Measurements from ENCODE around the gene ZC3H8. TPM values are rescaled to one million over a fixed set of nuclear protein-coding genes. Genes with fewer than 3 reads are reported as not detected.

ZC3H8 gene
- total and polyA plus RNA-seq, 11 donors: 5.1 to 12.2 (median 7.8) TPM

DNA sequence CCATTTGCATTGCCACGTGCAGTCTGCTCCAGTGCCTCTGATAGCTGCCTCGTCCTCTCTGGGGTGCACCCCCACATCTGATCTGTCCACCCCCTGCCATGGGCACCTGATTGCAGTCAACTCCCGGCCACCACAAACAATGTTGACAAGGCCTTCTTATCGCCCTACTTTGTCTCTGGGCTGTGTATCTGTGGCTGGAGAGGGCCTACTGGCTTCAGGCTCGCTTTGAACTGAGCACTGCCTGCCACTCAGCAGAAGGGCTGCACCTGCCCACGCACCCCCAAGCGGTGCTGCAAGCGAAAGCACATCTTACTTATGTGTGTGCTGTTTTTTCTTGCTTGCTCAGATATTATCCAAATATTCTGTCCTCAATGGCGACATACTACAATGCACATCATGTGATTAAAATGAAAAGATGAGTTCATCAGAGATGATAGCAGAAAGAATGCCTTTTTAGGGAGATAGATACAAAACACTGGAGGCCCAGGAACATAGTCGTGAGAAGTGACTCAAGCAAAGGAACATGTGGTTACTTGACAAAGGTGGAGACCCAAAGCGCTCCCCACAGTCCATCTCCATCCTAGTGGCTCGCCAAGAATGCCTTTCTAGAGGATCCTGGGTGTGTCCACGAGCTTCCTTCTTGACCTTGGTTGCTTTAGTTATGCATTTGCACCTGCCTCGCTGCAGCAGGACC, 87.9 kb downstream of the ZC3H8 start:
- Histone ChIP-seq H3K27me3 (no peaks in the 10 kb centered on the region), H3K4me3 (no peak overlapping the region), H3K27ac (no peak overlapping the region), H3K36me3 (no peaks in the 10 kb centered on the region), H3K4me1 (no peaks in the 10 kb centered on the region), H3K9me3 (no peaks in the 10 kb centered on the region)
- no peak for DNase-seq
- intact Hi-C loops (cut with DNase I): no loop called here
- WGBS, 4 donors: 75 to 85% (median 79%) methylated on average over 13 to 14 of the region's 14 CpGs
- TF ChIP-seq POLR2A (IDR thresholded peaks at IDR 0.05): no peak
- TF ChIP-seq, protein P1, sequence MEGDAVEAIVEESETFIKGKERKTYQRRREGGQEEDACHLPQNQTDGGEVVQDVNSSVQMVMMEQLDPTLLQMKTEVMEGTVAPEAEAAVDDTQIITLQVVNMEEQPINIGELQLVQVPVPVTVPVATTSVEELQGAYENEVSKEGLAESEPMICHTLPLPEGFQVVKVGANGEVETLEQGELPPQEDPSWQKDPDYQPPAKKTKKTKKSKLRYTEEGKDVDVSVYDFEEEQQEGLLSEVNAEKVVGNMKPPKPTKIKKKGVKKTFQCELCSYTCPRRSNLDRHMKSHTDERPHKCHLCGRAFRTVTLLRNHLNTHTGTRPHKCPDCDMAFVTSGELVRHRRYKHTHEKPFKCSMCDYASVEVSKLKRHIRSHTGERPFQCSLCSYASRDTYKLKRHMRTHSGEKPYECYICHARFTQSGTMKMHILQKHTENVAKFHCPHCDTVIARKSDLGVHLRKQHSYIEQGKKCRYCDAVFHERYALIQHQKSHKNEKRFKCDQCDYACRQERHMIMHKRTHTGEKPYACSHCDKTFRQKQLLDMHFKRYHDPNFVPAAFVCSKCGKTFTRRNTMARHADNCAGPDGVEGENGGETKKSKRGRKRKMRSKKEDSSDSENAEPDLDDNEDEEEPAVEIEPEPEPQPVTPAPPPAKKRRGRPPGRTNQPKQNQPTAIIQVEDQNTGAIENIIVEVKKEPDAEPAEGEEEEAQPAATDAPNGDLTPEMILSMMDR (IDR thresholded peaks at IDR 0.05): no peak
- ATAC-seq: no peak

DNA sequence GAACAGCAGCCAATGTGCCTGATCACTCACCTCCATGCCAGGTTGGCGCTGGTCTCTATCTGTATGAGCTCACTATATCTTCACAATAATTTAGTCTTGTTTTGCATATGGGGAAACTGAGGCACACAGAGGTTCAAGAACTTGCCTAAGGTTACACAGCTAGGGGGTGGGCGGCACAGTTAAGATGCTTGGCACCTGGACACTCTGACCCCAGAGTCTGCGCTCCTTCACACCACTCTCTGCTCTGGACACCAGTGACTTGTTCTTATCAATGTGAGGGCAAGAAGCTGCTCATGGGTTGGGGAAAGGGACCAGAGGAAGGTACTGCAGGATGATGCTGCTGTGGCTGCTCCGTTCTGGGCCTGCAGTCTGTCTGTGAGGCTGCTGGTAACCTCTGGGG, 89.5 kb downstream of the ZC3H8 start:
- 92 to 96% (median 96%) methylated on average over 3 to 4 of the region's 4 CpGs for WGBS, 4 donors
- Histone ChIP-seq H3K9me3 (no peaks in the 10 kb centered on the region), H3K27ac (no peak overlapping the region), H3K4me3 (no peak overlapping the region), H3K36me3 (no peaks in the 10 kb centered on the region), H3K4me1 (no peaks in the 10 kb centered on the region), H3K27me3 (no peaks in the 10 kb centered on the region)
- intact Hi-C loops (cut with DNase I): no loop called here
- no peak for DNase-seq
- TF ChIP-seq, protein P1 (IDR thresholded peaks at IDR 0.05): no peak
- ATAC-seq: no peak

DNA sequence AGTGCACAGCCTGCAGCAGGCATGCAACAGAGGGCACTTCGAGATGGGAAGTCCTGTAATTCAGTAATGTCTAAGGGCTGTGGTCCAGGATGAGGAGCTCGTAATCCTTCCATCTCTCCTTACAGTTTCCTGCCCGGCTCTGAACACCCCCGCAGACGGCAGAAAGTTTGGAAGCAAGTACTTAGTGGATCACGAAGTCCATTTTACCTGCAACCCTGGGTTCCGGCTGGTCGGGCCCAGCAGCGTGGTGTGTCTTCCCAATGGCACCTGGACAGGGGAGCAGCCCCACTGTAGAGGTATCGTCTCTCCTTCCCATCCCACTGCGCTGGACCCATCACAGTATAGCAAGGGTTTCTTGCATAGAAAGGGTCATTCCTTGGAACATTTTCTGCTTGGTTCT, 90.0 kb downstream of the ZC3H8 start:
- Histone ChIP-seq H3K27me3 (no peaks in the 10 kb centered on the region), H3K4me3 (no peak overlapping the region), H3K27ac (no peak overlapping the region), H3K9me3 (no peaks in the 10 kb centered on the region), H3K4me1 (no peaks in the 10 kb centered on the region), H3K36me3 (no peaks in the 10 kb centered on the region)
- TF ChIP-seq POLR2A (IDR thresholded peaks at IDR 0.05): no peak
- TF ChIP-seq, protein P1 (IDR thresholded peaks at IDR 0.05): no peak
- intact Hi-C loops (cut with DNase I): no loop called here
- no peak for DNase-seq
- WGBS, 4 donors: 88 to 96% (median 92%) methylated on average over 10 to 11 of the region's 11 CpGs
- ATAC-seq: no peak

DNA sequence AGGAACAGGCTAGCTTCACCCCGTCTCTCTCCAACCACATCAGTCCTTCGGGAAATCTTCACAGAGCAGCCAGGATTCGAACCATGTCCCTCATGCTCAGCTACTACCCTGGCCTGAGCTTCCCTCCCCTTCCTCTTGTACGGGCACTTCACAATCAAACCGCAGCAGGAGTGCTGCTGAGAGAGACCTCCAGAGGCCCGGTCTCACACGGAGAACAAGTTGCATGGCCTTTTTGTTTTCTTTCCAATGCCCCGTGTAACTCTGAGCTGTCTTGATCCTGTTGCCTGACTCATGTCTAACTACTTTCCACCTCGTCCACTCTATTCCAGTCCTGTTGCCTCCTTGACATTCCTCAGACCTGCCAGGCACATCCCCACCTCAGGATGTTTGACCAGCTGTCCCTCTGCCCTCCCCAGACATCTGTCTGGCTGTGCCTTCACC, 91.3 kb downstream of the ZC3H8 start:
- ATAC-seq (no peak), DNase-seq (no peak)
- intact Hi-C loops (cut with DNase I): no loop called here
- Histone ChIP-seq H3K9me3 (no peaks in the 10 kb centered on the region), H3K4me1 (no peaks in the 10 kb centered on the region), H3K36me3 (no peaks in the 10 kb centered on the region), H3K27ac (no peak overlapping the region), H3K4me3 (no peak overlapping the region), H3K27me3 (no peaks in the 10 kb centered on the region)
- TF ChIP-seq POLR2A (IDR thresholded peaks at IDR 0.05): no peak
- TF ChIP-seq, protein P1 (IDR thresholded peaks at IDR 0.05): no peak
- WGBS, 4 donors: 73 to 83% (median 78%) methylated on average over 9 of the region's 9 CpGs
